HepG2 (cell line): ENCODE measurements around the gene VPS26B. TPM values are rescaled to one million over a fixed set of nuclear protein-coding genes. Genes with fewer than 3 reads are reported as not detected.

ENCODE experiments used
- ATAC-seq: fragments of 200-7000 bp; cut with Tn5 transposase; 3 replicates; pipeline ENCODE4 v1.9.1; 2020; ENCODE audit warnings: mild to moderate bottlenecking, moderate library complexity
- BruUV-seq: library from RNA; stranded (reverse); fragments of 400-500 nt; replicated peaks from 2 replicates; lab custom pipeline; 2021; lab: Mats Ljungman, UMichigan
- CTCF ChIA-PET: fragments of 300-600 bp; formaldehyde crosslinking; extraction: SDS; loops from one replicate; lab custom pipeline; 2021; ENCODE audit warnings: low total read pairs, inconsistent platforms, low intra/inter-chr PET ratio; lab: Yijun Ruan, JAX
- POLR2A ChIA-PET: fragments of 350-600 bp; sonication (Branson Sonifier 250); formaldehyde crosslinking; loops from one replicate; lab custom pipeline; 2020; ENCODE audit warnings: antibody characterized with exemption, inconsistent platforms; lab: Yijun Ruan, JAX
- DNase-seq: peaks from one replicate; pipeline ENCODE4 v3.0.0-alpha.2; 2015; ENCODE audit warnings: low spot score
- FAIRE-seq: peaks from 3 replicates; lab custom pipeline; 2011; peaks lifted over from hg19 to GRCh38; lab: Jason Lieb, UNC
- H2AFZ ChIP-seq: one replicate; pipeline ENCODE4 v1.6.1; 2011; ENCODE audit warnings: low read length, inconsistent platforms
- H3K27ac ChIP-seq: fragments of 300-600 bp; 3 replicates; pipeline ENCODE4 v1.8.0; 2011; ENCODE audit warnings: mixed run types, mild to moderate bottlenecking, mixed read lengths, low read length, inconsistent platforms; ENCODE audit not compliant: insufficient read depth; ENCODE audit errors: extremely low read length
- H3K27me3 ChIP-seq, 2 experiments: fragments of 200-600 bp in 1 of 2; 2 replicates in 1 of 2; 3 replicates in 1 of 2; pipeline versions ENCODE4 v1.6.0 to v1.8.0; 2011; ENCODE audit warnings: low read length in 2 of 2, mild to moderate bottlenecking in 2 of 2, moderate library complexity in 2 of 2, inconsistent platforms in 1 of 2; ENCODE audit not compliant: insufficient read depth in 2 of 2, control insufficient read depth in 1 of 2
- H3K36me3 ChIP-seq, 2 experiments: fragments of 200-600 bp in 1 of 2; replicated peaks in 1 of 2; 2 replicates in 1 of 2; 3 replicates in 1 of 2; pipeline versions ENCODE4 v1.5.1 to v1.8.0; 2011; ENCODE audit warnings: low read length in 2 of 2, inconsistent platforms in 1 of 2; ENCODE audit not compliant: insufficient read depth in 2 of 2, control insufficient read depth in 1 of 2
- H3K4me1 ChIP-seq: 2 replicates; pipeline ENCODE4 v1.5.1; 2012; ENCODE audit warnings: low read length, inconsistent platforms; ENCODE audit not compliant: insufficient read depth
- H3K4me2 ChIP-seq: 2 replicates; pipeline ENCODE4 v1.6.0; 2011; ENCODE audit warnings: low read depth, low read length, inconsistent platforms
- H3K4me3 ChIP-seq, 3 experiments: fragments of 200-600 bp in 1 of 3; sonication (generic), shearing (Covaris generic) in 1 of 3; replicated peaks in 1 of 3; 2 replicates each; pipeline ENCODE4 v1.5.1; 2011 to 2016; ENCODE audit warnings: low read length in 3 of 3, inconsistent platforms in 2 of 3, low read depth in 2 of 3, mild to moderate bottlenecking in 2 of 3, control low read depth in 1 of 3, mixed read lengths in 1 of 3; ENCODE audit not compliant: insufficient read depth in 1 of 3
- H3K79me2 ChIP-seq: one replicate; pipeline ENCODE4 v1.6.1; 2011; ENCODE audit warnings: low read length, inconsistent platforms; ENCODE audit not compliant: insufficient read depth
- H3K9ac ChIP-seq: 2 replicates; pipeline ENCODE4 v1.6.0; 2011; ENCODE audit warnings: mild to moderate bottlenecking, low read depth, low read length, inconsistent platforms; ENCODE audit not compliant: insufficient read depth
- H3K9me3 ChIP-seq: 2 replicates; pipeline ENCODE4 v1.5.1; 2012; ENCODE audit warnings: mild to moderate bottlenecking, low read length
- H4K20me1 ChIP-seq: 2 replicates; pipeline ENCODE4 v1.6.0; 2011; ENCODE audit warnings: inconsistent platforms, mild to moderate bottlenecking, low read length, moderate library complexity; ENCODE audit not compliant: insufficient read depth
- AKNA ChIP-seq: sonication (generic); formaldehyde crosslinking; IDR thresholded peaks from 2 replicates; pipeline ENCODE4 v1.4.0; 2020; ENCODE audit warnings: missing genetic modification reagents, borderline replicate concordance
- E2F1 ChIP-seq: sonication (generic); formaldehyde crosslinking; IDR thresholded peaks from 2 replicates; pipeline ENCODE4 v1.5.0; 2020; ENCODE audit warnings: missing genetic modification reagents
- FOXJ3 ChIP-seq: sonication (generic); formaldehyde crosslinking; IDR thresholded peaks from 2 replicates; pipeline ENCODE4 v1.4.0; 2020; ENCODE audit warnings: missing genetic modification reagents, mild to moderate bottlenecking, borderline replicate concordance
- GRHL1 ChIP-seq: sonication (generic); formaldehyde crosslinking; conservative IDR thresholded peaks from 2 replicates; pipeline ENCODE4 v1.8.0; 2022; ENCODE audit warnings: missing genetic modification reagents
- HNRNPL ChIP-seq: fragments of 200-400 bp; formaldehyde crosslinking; IDR thresholded peaks from 2 replicates; pipeline ENCODE4 v1.6.1; 2017; ENCODE audit warnings: mild to moderate bottlenecking, low read depth, low read length
- MATR3 ChIP-seq: sonication (generic); formaldehyde crosslinking; IDR thresholded peaks from 2 replicates; pipeline ENCODE4 v1.4.0; 2020; ENCODE audit warnings: missing genetic modification reagents
- TBX3 ChIP-seq: fragments of 450-650 bp; IDR thresholded peaks from 2 replicates; pipeline ENCODE4 v1.6.1; 2017; ENCODE audit warnings: antibody characterized with exemption, mild to moderate bottlenecking, inconsistent platforms, borderline replicate concordance
- ZIK1 ChIP-seq: sonication (generic); formaldehyde crosslinking; IDR thresholded peaks from 2 replicates; pipeline ENCODE4 v1.5.0; 2020; ENCODE audit warnings: mild to moderate bottlenecking, low read depth, missing genetic modification reagents, borderline replicate concordance
- ZNF232 ChIP-seq: sonication (generic); formaldehyde crosslinking; IDR thresholded peaks from 2 replicates; pipeline ENCODE4 v1.4.0; 2020; ENCODE audit warnings: missing genetic modification reagents, borderline replicate concordance
- ZNF263 ChIP-seq: sonication (generic); formaldehyde crosslinking; IDR thresholded peaks from 2 replicates; pipeline ENCODE4 v1.4.0; 2020; ENCODE audit warnings: missing genetic modification reagents
- ZNF281 ChIP-seq: sonication (generic); formaldehyde crosslinking; IDR thresholded peaks from 2 replicates; pipeline ENCODE4 v1.4.0; 2020; ENCODE audit warnings: missing genetic modification reagents, borderline replicate concordance
- ZNF629 ChIP-seq: sonication (generic); formaldehyde crosslinking; conservative IDR thresholded peaks from 2 replicates; pipeline ENCODE4 v1.5.0; 2020; ENCODE audit warnings: missing genetic modification reagents
- WGBS: methylation state at CpG from one replicate; pipeline ENCODE4 v1.1.6; 2017; ENCODE audit warnings: low lambda C conversion rate; 5-methylcytosine and 5-hydroxymethylcytosine counted together
- in situ Hi-C: cut with HindIII; loops from 2 replicates; pipeline ENCODE4 v1.10.0; 2017; ENCODE audit warnings: low pct_unique_long_range_greater_than_20kb; ENCODE audit not compliant: extremely low pct_ligation_motif_present
- intact Hi-C: fragments of 100-400 bp; cut with micrococcal nuclease; formaldehyde crosslinking; loops from one replicate; pipeline ENCODE4 v1.10.0; 2022; ENCODE audit not compliant: unreplicated experiment
- polyA plus RNA-seq, 8 experiments: library from polyadenylated mRNA; depleted of rRNA in 3 of 8; stranded (reverse) in 7 of 8; unstranded in 1 of 8; fragments of >200 nt; fragmentation: Illumina TruSeq in 4 of 8; extraction: Trizol in 4 of 8; gene quantifications; 2 replicates each; pipeline versions ENCODE4 v1.2.1 to v1.2.3, GENCODE V29; 2011 to 2016; ENCODE audit warnings: low read depth in 4 of 8, missing spikeins in 1 of 8, mixed read lengths in 1 of 8; ENCODE audit not compliant: insufficient read depth in 1 of 8
- total RNA-seq, 5 experiments: library from RNA; depleted of rRNA; stranded (reverse); fragments of >200 nt; fragmentation: Illumina TruSeq; extraction: Trizol; gene quantifications; 2 replicates each; pipeline ENCODE4 v1.2.3, GENCODE V29; 2016; ENCODE audit warnings: low read depth in 1 of 5

VPS26B gene
- total and polyA plus RNA-seq, 2 of the 13 experiments (the other 11 are each of a cell fraction or from before 2014, with no cell fraction given) = 20.2 to 23.2 TPM

GRCh38 chr11:134260983-134261382 is 36.5 kb downstream of the VPS26B start:
- POLR2A ChIA-PET = no interaction called here
- no peak overlapping the region for H2AFZ ChIP-seq
- no peaks in the 10 kb centered on the region for H3K9me3 ChIP-seq
- H3K27ac ChIP-seq = no peak overlapping the region
- intact Hi-C loops = no loop called here
- DNase-seq = no peak
- CTCF ChIA-PET = no interaction called here
- BruUV-seq = no TSS peak
- FAIRE-seq = no peak
- in situ Hi-C loops = no loop called here
- no peak for TF ChIP-seq ZNF629 (CRISPR knock-in tag)
- no peak for TF ChIP-seq ZIK1 (CRISPR knock-in tag)
- TF ChIP-seq E2F1 (CRISPR knock-in tag) = no peak
- TF ChIP-seq ZNF281 (CRISPR knock-in tag) = no peak
- no peak for TF ChIP-seq AKNA (CRISPR knock-in tag)
- TF ChIP-seq ZNF232 (CRISPR knock-in tag) = no peak
- TF ChIP-seq FOXJ3 (CRISPR knock-in tag) = no peak
- no peak for TF ChIP-seq MATR3 (CRISPR knock-in tag)
- TF ChIP-seq GRHL1 (CRISPR knock-in tag) = no peak
- no peak for TF ChIP-seq ZNF263
- no peak for TF ChIP-seq TBX3
- no peak for TF ChIP-seq HNRNPL
- no peak overlapping the region for H3K9ac ChIP-seq
- H3K4me1 ChIP-seq = no peaks in the 10 kb centered on the region
- peaks cover 10 to 52% of the 10 kb centered on the region in 2 experiments; a peak in 4 of 5 replicates for H3K36me3 ChIP-seq
- ATAC-seq = no peak
- H3K79me2 ChIP-seq = no peaks in the 10 kb centered on the region
- no peaks in the 10 kb centered on the region for H4K20me1 ChIP-seq
- H3K27me3 ChIP-seq = no peaks in the 10 kb centered on the region
- 97% methylated on average over 16 of the region's 16 CpGs for WGBS
- H3K4me2 ChIP-seq = no peak overlapping the region
- no peak overlapping the region for H3K4me3 ChIP-seq
